ENCODE measurements around the gene SLC22A2.
"Not testable (repeated sequence)": the region's sequence is repeated elsewhere in the genome, so short reads cannot be mapped to it uniquely, and the experiment has no call there.

Gene SLC22A2

GRCh38 chr6:160240691-160241084 is 17.9 kb downstream of the SLC22A2 start:
- DNase-seq, result no peak

DNA sequence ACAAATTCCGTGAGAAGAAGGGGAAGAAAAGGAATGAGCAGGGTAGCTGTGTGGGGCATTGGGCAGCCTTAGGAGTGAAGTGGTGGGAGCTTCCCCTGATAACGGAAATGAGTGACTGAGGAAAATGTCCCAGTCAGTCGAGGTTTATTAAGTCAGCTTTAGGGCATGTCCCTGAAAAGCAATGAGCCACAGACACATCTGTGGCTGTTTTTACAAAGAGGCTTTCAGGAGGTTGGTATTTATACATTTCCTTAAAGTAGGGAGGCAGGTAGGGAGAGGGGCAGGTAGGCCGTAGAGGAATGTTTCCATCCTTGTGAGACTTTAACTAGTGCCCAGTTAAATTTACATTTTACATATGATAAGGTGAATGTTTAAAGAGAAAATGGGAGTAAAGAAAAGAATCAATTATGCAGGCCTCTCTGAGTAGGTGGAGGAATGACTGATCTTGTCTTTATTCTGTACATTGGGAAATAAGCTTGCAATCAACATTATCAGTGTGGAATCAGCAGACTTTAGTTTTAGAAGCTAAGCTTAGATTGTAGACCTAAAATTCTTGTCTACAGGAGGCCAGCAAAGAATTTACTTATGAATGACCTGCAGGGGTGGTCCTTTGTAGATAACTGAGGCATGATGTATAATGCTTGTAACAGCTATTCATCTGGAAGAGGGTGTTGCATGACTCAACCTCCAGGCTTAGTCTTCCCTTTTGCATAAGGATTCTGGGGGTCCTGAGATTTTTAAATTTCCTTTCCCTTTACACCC is 18.5 kb downstream of the SLC22A2 start:
- DNase-seq, result no peak

GRCh38 chr6:160238761-160239751 is 19.6 kb downstream of the SLC22A2 start:
- DNase-seq, result no peak

- no peak for DNase-seq
Measured at GRCh38 chr6:160238278-160238711, 20.3 kb downstream of the SLC22A2 start.

DNA sequence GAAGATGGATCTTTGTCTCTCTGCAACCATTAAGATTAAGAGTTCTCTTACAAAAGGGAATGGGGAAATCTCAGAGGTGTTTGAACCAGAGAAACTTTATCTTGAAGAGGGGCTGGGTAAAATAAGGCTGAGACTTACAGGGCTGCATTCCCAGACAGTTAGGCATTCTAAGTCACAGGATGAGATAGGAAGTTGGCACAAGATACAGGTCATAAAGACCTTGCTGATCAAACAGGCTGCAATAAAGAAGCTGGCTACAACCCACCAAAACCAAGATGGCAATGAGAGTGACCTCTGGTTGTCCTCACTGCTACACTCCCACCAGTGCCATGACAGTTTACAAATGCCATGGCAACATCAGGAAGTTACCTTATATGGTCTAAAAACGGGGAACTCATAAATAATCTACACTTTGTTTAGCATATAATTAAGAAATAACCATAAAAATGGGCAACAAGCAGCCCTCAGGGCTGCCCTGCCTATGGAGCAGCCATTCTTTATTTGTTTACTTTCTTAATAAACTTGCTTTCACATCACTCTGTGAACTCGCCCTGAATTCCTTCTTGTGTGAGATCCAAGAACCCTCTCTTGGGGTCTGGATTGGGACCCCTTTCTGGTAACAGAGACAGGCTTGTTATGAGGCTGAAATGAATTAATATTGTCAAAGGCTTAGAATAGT is 20.9 kb downstream of the SLC22A2 start:
- DNase-seq, result not testable (repeated sequence)

GRCh38 chr6:160236235-160236872 is 22.3 kb downstream of the SLC22A2 start:
- DNase-seq, result not testable (repeated sequence)

DNA sequence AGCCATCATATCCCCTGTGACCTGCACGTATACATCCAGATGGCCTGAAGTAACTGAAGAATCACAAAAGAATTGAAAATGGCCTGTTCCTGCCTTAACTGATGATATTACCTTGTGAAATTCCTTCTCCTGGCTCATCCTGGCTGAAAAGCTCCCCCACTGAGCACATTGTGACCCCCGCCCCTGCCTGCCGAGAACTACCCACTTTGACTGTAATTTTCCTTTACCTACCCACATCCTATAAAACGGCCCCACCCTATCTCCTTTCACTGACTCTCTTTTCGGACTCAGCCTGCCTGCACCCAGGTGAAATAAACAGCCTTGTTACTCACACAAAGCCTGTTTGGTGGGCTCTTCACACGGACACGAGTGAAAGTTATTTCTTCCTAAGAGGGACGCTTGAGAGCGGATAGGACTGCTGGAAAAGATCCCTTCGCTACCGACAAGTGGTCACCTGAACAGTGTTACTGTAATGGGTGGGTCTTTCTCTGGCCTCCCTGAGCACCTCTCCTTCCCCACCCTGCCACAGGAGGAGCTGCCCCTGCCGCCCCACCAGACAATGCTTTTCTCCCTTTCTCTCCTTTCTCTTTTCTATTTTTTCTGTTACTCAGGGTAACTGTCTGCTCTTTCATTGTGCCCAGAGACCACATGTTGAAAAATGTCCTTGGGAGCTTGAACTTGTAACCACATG is 24.5 kb downstream of the SLC22A2 start:
- DNase-seq, result not testable (repeated sequence)

GRCh38 chr6:160227769-160228161 is 30.9 kb downstream of the SLC22A2 start:
- DNase-seq, result no peak

DNA sequence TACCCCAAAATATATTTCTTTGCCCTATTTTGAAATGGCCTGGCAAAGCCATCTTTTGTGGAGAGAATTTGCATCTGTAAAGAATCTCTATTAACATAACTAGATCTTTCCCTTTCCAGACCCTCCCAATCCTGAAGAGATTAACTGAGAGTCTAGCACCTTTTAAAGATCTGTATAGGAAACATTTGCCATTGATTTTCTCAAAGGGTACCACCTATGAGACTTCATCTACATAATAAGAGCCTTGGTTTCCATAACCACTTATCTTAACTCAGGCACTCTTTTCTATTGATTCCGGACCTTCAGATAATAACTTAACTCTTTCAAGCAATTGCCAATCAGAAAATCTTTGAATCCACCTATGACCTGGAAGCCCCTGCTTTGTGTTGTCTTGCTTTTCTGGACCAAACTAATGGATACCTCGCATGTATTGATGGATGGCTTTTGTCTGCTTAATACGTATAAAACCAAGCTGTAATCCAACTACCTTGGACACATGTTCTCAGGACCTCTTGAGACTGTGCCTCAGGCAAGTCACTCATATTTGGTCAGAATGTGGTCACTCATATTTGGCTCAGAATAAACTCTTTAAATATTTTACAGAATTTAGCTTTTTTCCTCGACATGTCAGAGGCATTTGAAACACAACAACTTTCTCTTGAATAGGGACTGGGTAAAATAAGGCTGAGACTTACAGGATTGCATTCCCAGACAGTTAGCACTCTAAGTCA is 31.4 kb downstream of the SLC22A2 start:
- no peak for DNase-seq

DNA sequence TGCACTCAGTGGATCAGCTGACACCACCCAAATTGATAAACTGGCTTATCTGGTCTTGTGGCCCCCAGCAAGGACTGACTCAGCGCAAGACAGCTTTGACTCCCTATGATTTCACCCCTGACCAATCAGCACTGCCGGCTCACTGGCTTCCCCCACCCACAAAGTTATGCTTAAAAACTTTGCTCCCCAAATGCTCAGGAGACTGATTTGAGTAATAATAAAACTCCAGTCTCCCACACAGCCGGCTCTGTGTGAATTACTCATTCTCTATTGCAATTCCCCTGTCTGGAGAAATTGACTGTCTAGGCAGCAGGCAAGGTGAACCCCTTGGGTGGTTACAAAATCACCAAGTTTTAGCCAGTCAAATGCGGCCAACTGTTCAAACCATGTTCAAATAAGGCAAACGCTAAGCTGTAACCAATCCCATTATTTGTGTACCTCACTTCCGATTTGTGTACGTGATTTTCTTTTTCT is 32.5 kb downstream of the SLC22A2 start:
- no peak for DNase-seq

DNA sequence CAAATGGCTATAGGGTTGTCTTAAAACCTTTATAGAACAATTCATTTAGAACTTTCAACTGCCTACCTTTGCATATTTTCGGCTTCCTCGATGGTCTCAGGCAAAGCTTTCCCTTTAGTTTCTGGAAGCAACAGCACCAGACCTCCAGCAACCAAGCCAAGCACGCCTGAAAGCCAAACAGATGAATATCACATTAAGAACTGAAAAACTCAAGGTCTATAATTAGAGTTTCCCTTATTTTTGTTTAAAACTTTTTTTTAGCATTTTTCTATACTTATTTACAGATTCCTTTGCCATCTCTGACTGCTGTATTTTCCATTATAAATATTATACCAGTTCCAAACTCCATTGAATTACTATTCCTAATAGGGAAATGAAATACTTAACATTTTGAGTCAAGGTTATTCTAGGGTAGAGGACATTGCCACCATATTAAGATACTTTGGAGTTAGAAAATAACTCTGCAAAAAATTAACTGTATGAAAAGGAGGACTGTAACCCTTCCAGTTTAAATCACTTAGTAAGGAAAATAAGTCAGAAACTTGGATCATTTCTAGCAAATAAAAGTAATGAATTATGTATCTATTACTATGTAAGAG is 33.9 kb downstream of the SLC22A2 start:
- no peak for DNase-seq

GRCh38 chr6:160222491-160222890 is 36.1 kb downstream of the SLC22A2 start:
- no peak for DNase-seq

DNA sequence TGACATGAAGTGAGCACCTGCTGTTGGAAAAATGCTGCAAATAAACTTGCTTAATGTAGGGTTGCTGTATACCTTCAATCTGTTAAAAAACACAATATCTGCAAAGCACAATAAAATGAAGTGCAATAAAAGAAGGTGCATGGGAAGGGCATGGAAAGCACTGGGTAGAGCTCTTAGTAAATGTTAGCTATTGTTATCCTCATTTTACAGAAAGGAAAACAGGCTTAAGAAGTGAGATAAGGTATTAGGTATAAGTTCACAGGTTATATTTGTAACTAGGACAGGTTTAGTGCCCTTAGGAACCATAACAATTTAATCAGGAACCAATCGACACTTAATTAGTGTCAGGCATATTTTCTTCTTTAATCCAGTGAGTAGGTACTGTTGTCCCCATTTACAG is 36.7 kb downstream of the SLC22A2 start:
- no peak for DNase-seq

DNA sequence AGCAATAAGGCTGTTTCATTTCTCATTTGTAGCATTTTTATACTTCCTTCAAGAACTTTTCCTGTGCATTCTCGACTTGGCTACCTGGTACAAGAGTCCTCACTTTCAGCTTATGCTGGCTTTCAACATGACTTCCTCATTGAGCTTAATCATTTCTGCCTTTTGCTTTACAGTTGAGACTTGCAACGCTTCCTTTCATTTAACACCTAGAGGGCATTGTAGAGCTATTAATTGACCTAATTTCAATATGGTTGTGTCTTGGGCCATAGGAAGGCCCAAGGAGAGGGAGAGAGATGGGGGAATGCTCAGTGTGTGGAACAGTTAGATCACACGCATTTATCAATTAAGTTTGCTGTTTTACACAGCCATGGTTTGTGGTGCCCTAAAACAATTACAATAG is 37.2 kb downstream of the SLC22A2 start:
- DNase-seq, result no peak

DNA sequence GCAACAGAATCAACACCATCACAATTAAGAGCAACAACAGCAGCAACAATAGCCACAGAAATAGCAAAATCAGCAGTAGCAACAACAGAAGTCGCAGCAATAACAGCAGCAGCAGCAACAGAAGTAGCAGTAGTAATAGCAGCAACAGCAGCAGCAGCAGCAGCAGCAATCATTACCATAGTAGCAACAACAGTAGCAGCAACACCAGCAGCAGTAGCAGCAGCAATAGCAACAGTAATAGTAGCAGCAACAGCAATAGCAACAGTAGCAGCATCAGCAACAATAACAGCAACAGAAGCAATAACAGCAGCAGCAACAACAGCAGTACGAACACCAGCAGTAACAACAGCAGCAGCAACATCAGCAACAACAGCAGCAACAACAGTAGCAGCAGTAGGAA is 39.8 kb downstream of the SLC22A2 start:
- DNase-seq, result no peak

- no peak for DNase-seq
Measured at GRCh38 chr6:160217863-160218262, 40.8 kb downstream of the SLC22A2 start.

DNA sequence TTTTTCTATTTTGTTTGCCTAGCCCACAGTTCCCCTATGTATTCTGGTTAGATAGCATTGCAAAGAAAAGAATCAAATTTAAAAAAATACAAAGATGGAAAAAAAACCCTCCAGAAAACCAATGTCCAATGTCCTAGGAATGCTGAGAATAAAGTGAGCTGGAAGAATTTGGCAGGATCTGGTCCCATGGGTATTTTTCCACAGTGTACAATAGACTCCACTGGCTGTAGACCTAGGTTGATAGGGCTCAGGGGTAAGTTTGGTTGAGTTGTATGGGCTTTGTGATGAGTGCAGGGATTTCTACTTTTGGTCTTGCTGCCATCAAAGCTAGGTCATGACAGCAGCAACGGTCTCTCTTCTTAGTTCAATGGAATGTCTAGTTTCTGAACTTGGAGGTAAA is 41.5 kb downstream of the SLC22A2 start:
- DNase-seq, result no peak

GRCh38 chr6:160215232-160215631 is 43.4 kb downstream of the SLC22A2 start:
- no peak for DNase-seq

- no peak for DNase-seq
Measured at GRCh38 chr6:160207618-160208017, 51.0 kb downstream of the SLC22A2 start.

DNA sequence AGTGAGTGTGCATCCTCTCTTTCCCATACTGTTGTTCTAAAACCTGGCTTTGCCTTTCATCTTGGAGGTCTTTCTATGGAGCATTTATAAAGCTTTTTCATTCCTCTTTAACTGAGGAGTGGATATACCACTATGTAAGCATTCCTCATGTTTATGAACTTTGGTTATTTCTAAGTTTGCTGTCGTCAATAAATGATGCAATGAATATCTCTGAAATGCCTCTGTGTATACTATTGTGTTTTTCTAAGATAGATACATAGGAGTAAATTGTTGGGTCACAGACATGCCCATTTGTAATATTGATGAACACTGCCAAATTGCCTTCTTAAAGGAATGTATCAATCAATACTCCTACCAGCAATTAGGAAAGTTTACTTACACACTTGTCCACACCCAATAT is 53.9 kb downstream of the SLC22A2 start:
- no peak for DNase-seq

GRCh38 chr6:160203953-160204352 is 54.7 kb downstream of the SLC22A2 start:
- no peak for DNase-seq

All from inflammatory macrophage (primary cell).